ENCODE results near the gene RELB. TPM values are rescaled to one million over a fixed set of nuclear protein-coding genes. Genes with fewer than 3 reads are reported as not detected.

Gene RELB
- total and polyA plus RNA-seq, 5 donors, result 2.3 to 6.5 (median 3.0) TPM

- peak; percentile 78 to 90 (median 89) for DNase-seq
- intact Hi-C loops (cut with DNase I), result no loop called here
- Histone ChIP-seq H3K27ac (ENCODE audit: low read length) (no peak overlapping the region), H3K4me1 (ENCODE audit: control insufficient read depth, insufficient read depth, low read length) (peaks cover 3% of the 10 kb centered on the region), H3K4me3 (ENCODE audit: low read length) (peak overlapping the region; percentile 23), H3K27me3 (ENCODE audit: control insufficient read depth, insufficient read depth) (no peaks in the 10 kb centered on the region), H3K9me3 (ENCODE audit: control insufficient read depth, low read length) (no peaks in the 10 kb centered on the region)
- WGBS, result 11% methylated on average over 25 of the region's 26 CpGs
- peak; percentile 70 to 71 for ATAC-seq
These were observed 74.2 kb downstream of the RELB start for GRCh38 chr19:45075301-45076028.

- Histone ChIP-seq H3K27me3 (ENCODE audit: control insufficient read depth, insufficient read depth) (no peaks in the 10 kb centered on the region), H3K4me1 (ENCODE audit: control insufficient read depth, insufficient read depth, low read length) (peaks cover 3% of the 10 kb centered on the region), H3K27ac (ENCODE audit: low read length) (no peak within 1 kb of the TSS), H3K4me3 (ENCODE audit: low read length) (peak within 1 kb of the TSS; percentile 23), H3K9me3 (ENCODE audit: control insufficient read depth, low read length) (no peaks in the 10 kb centered on the region)
- DNase-seq, result peak; percentile 75 to 90 (median 88)
- ATAC-seq, result peak; percentile 54 to 70
- intact Hi-C loops (cut with DNase I), result no loop called here
- WGBS, result 2% methylated on average over 81 of the region's 81 CpGs
These were observed 75.0 kb downstream of the RELB start, which contains the start of gene ZNF296 for GRCh38 chr19:45076029-45076850. TSS of gene ZNF296 (minus strand) at chr19:45076478. CDS start at chr19:45076373, 105 bp downstream.

GRCh38 chr19:45076851-45077730 lies 75.8 kb downstream of the RELB start:
- peak in 1 of 3 donors; percentile 11 for DNase-seq
- no peak overlapping the region for H3K27ac ChIP-seq (ENCODE audit: low read length)
- WGBS, result 78% methylated on average over 15 of the region's 15 CpGs
- peaks cover 3% of the 10 kb centered on the region for H3K4me1 ChIP-seq (ENCODE audit: control insufficient read depth, insufficient read depth, low read length)
- no peaks in the 10 kb centered on the region for H3K9me3 ChIP-seq (ENCODE audit: control insufficient read depth, low read length)
- no peaks in the 10 kb centered on the region for H3K27me3 ChIP-seq (ENCODE audit: control insufficient read depth, insufficient read depth)
- ATAC-seq, result no peak
- peak overlapping the region; percentile 23 for H3K4me3 ChIP-seq (ENCODE audit: low read length)
- intact Hi-C loops (cut with DNase I), result no loop called here

GRCh38 chr19:45078390-45079062 lies 77.3 kb downstream of the RELB start:
- no peaks in the 10 kb centered on the region for H3K27me3 ChIP-seq (ENCODE audit: control insufficient read depth, insufficient read depth)
- peaks cover 3% of the 10 kb centered on the region for H3K4me1 ChIP-seq (ENCODE audit: control insufficient read depth, insufficient read depth, low read length)
- peak overlapping the region; percentile 92 for H3K4me3 ChIP-seq (ENCODE audit: low read length)
- DNase-seq (peak in 1 of 3 donors; percentile 7), ATAC-seq (peak in 1 of 2 donors; percentile 5)
- H3K9me3 ChIP-seq (ENCODE audit: control insufficient read depth, low read length), result no peaks in the 10 kb centered on the region
- no peak overlapping the region for H3K27ac ChIP-seq (ENCODE audit: low read length)
- WGBS, result 55% methylated on average over 10 of the region's 10 CpGs
- intact Hi-C loops (cut with DNase I), result no loop called here

- peak; percentile 66 to 89 (median 89) for DNase-seq
- WGBS, result under 1% methylated on average over 61 of the region's 61 CpGs
- intact Hi-C loops (cut with DNase I), result no loop called here
- H3K4me3 ChIP-seq (ENCODE audit: low read length), result peak within 1 kb of the TSS; percentile 92
- H3K27me3 ChIP-seq (ENCODE audit: control insufficient read depth, insufficient read depth), result no peaks in the 10 kb centered on the region
- peak within 1 kb of the TSS; percentile 73 for H3K27ac ChIP-seq (ENCODE audit: low read length)
- H3K4me1 ChIP-seq (ENCODE audit: control insufficient read depth, insufficient read depth, low read length), result peaks cover 3% of the 10 kb centered on the region
- ATAC-seq, result peak; percentile 88 to 89
- H3K9me3 ChIP-seq (ENCODE audit: control insufficient read depth, low read length), result no peaks in the 10 kb centered on the region
These were observed 78.0 kb downstream of the RELB start, which contains the start of gene GEMIN7 for GRCh38 chr19:45079063-45079910. TSS of gene GEMIN7 (plus strand) at chr19:45079260. CDS start at chr19:45090115, 10,855 bp downstream.

- peak overlapping the region; percentile 92 for H3K4me3 ChIP-seq (ENCODE audit: low read length)
- no peaks in the 10 kb centered on the region for H3K9me3 ChIP-seq (ENCODE audit: control insufficient read depth, low read length)
- peaks cover 3% of the 10 kb centered on the region for H3K4me1 ChIP-seq (ENCODE audit: control insufficient read depth, insufficient read depth, low read length)
- ATAC-seq, result no peak
- H3K27ac ChIP-seq (ENCODE audit: low read length), result no peak overlapping the region
- no peak for DNase-seq
- WGBS, result 7% methylated on average over 6 of the region's 6 CpGs
- intact Hi-C loops (cut with DNase I), result no loop called here
- no peaks in the 10 kb centered on the region for H3K27me3 ChIP-seq (ENCODE audit: control insufficient read depth, insufficient read depth)
These were observed 78.7 kb downstream of the RELB start for GRCh38 chr19:45079911-45080370.

- Histone ChIP-seq H3K4me3 (ENCODE audit: low read length) (no peak overlapping the region), H3K4me1 (ENCODE audit: control insufficient read depth, insufficient read depth, low read length) (peaks cover 3% of the 10 kb centered on the region), H3K27me3 (ENCODE audit: control insufficient read depth, insufficient read depth) (no peaks in the 10 kb centered on the region), H3K27ac (ENCODE audit: low read length) (no peak overlapping the region), H3K9me3 (ENCODE audit: control insufficient read depth, low read length) (no peaks in the 10 kb centered on the region)
- WGBS, result 84% methylated on average over 5 of the region's 5 CpGs
- intact Hi-C loops (cut with DNase I), result no loop called here
- DNase-seq (no peak), ATAC-seq (no peak)
These were observed 80.9 kb downstream of the RELB start for GRCh38 chr19:45082170-45082569.

- no peak for ATAC-seq
- 92% methylated on average over 4 of the region's 4 CpGs for WGBS
- no peak for DNase-seq
These were observed 85.2 kb downstream of the RELB start for GRCh38 chr19:45086480-45086879.

GRCh38 chr19:45087531-45087930 lies 86.3 kb downstream of the RELB start:
- Histone ChIP-seq H3K4me3 (ENCODE audit: low read length) (no peak overlapping the region), H3K4me1 (ENCODE audit: control insufficient read depth, insufficient read depth, low read length) (no peaks in the 10 kb centered on the region), H3K27ac (ENCODE audit: low read length) (no peak overlapping the region), H3K27me3 (ENCODE audit: control insufficient read depth, insufficient read depth) (no peaks in the 10 kb centered on the region), H3K9me3 (ENCODE audit: control insufficient read depth, low read length) (no peaks in the 10 kb centered on the region)
- intact Hi-C loops (cut with DNase I), result no loop called here
- peak in 1 of 3 donors; percentile 57 for DNase-seq
- WGBS, result 67% methylated on average over 11 of the region's 11 CpGs
- ATAC-seq, result no peak

More at GRCh38 chr19:45086480-45086879, 85.2 kb downstream of the RELB start:
- H3K27me3 ChIP-seq (ENCODE audit: control insufficient read depth, insufficient read depth), result no peaks in the 10 kb centered on the region
- no peaks in the 10 kb centered on the region for H3K9me3 ChIP-seq (ENCODE audit: control insufficient read depth, low read length)
- H3K4me3 ChIP-seq (ENCODE audit: low read length), result no peak overlapping the region
- H3K4me1 ChIP-seq (ENCODE audit: control insufficient read depth, insufficient read depth, low read length), result no peaks in the 10 kb centered on the region
- no peak overlapping the region for H3K27ac ChIP-seq (ENCODE audit: low read length)
- intact Hi-C loops (cut with DNase I), result no loop called here

All from right cardiac atrium (tissue), 5 donors.